Hepatic stellate cell (primary cell): Measurements from ENCODE around the gene SORBS1.

Source experiments
- DNase-seq: peaks from one replicate; pipeline ENCODE4 v3.0.0; 2011; ENCODE audit warnings: low spot score

The SORBS1 gene

DNA sequence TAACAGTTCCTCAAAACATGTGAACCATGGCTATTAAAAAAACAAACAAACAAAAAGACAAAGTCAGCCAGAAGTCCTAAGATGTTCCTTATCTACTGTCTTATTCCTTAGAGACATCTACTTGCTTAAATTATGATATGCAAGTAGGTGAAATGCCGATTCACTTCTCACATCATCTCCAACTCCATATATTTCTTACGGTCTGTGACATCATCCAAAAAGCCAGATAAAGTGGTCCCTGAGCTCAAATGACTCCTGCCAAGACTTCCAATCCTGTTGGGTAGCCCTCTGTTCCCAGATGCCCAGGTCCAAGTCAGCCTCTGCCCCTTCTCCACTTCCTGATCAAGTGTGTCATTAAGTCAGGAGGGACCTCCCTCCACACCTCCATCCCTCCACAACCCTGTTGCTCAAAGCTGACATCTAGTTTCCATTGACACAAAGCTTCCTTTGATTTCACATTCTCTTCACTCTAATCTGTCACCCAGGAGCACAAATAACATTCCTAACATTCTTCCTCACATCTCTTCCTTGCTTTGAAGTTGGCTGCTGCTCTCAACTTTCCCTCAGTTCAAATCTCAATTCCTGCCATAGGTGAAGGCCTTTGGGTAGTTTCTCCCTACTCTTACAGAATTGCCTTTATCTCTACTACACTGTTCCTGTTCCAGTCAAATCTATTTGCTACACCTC lies 214.3 kb downstream of the SORBS1 start:
- no peak for DNase-seq

DNA sequence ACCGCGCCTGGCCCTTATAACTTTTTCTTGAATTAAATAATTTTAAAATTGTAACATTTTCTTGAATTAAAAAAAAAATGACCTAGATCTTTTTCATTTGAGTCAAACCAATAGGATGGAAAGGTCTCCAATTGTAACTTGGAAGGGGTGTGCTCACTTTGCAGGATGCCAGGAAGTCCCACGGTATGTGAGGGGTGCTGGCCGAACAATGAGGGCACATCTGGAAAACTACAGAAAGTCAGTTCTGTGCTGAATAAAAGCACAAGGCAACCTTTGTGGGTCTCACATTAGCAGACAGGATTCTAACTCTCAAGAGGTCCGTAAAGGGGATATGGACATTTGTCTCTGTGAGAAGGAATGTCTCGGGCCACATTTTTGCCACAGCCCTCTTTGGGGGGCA lies 217.6 kb downstream of the SORBS1 start:
- no peak for DNase-seq

DNA sequence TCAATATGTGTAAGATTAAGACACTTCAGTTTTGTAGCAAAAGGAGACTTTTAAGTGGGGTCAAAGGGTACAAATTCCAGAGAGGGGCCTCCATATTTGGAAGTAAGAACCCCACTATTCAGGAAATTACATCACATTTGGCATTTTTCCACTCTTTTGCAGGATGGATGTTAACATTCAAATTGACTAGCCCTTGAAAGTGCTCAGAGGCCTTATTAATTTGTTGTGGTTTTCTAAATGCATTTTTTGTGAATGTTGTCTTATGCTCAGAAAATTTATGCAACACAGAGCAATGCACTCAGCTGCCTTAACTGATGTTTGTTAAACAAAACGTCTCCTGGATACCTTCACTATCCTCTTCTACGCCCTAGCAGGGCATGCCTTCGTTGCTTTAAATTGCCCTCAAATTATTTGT lies 219.4 kb downstream of the SORBS1 start:
- no peak for DNase-seq

DNA sequence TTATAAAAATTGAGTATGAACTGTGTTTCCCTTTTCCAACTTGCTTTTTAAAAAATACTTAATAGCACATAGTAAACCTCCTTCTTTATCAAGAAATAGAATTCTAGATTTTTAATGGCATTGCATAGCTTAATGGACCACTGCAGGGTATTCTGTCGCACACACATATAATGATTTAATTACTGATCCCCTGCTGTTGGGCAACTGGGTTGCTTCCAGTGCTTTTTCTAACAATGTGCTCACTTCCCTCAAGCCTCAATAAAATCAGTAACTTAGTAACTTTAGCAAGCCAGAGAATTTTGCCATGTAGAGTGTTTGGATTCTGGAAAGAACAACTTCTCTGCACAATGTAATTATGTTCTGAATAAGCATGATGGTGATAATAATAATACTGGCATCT lies 221.3 kb downstream of the SORBS1 start:
- no peak for DNase-seq

DNA sequence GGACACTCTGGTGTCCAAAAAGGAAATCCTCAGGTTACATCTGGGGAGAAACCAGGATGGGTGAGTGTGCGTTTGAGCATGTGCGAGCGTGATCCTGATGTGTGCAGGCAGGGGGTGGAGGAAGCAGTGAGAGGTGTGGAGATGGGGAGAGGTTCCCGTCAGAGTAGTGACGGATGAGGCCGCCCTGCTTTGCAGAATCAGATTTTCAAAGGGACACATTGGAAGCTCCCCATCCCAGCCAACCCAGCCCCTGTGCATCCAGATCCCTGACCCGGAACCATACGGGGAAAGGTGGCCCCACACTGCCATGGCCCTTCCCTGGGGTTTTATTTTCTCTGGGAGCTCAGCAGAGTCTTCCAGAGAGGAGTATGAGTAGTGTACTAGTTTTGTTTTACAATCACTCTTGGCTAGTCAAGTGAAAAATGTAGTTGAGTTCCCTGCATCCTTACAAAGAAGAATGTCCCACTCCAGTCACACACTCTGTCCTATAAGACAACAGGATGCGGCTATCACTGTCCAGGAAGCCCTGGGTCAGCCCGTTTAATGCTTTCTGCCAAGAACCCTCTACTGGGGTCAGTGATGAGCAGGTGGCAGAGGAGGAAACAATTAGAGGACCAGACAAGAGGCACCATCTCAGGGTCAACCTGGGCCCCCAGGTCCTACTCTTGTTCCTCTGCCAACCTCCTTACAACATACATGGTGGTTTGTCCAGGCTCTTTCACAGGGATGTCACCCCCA lies 223.6 kb downstream of the SORBS1 start:
- DNase-seq: no peak

DNA sequence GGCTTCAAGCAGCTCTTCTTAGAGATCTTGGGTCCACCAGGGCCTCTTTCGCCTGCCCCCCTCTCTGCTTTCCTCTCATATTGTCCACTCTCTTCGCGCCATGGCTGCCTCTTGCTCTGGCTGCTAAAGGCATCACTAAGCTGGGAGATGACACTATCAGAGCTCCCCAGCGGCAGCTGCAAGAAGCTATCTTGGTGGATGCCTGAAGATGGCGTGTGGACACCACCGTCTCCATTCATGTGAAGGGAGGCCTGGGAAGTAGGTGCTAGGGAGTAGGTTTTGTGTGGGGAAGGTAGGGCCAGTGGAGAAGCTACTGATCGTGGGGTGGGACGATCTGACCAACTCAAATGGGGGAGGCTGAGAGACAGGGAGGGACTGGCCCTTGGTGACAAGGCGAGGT lies 224.5 kb downstream of the SORBS1 start:
- DNase-seq: no peak

DNA sequence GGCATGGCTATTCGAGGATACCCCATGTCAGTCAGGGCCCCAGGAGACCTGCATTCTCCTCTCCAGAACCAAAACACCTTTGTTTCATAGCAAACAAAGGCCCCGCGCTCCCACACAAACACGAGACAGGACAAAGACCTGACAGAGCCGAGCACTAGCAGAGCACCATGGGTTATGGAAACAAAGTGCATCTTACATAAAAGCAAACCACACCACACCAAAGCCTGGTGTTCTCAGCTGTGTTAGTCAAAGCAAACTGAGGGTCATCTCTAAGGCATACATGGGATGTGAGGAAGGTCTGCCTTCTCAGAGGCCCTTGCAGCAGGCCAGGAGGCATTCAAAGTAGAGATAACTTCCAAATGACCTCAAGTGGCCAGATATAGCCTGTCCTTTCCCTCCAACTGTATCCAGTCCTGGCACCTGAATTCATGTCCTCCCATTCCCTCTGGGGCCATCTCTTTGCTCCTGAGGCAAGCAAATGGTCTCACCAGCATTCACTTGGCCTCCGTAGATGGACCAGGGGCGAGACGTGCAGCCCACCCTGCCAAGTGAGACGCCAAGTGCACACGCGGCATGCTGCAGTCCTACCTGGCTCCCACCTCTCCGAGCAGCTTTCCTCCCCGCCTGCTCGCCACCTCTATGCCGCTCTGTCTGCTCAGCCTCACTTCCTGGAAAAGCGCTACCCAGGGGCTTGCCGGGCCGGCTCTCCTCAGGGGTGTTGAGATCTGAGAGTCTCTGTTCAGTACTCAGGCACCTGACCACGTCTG lies 225.1 kb downstream of the SORBS1 start:
- DNase-seq: no peak

DNA sequence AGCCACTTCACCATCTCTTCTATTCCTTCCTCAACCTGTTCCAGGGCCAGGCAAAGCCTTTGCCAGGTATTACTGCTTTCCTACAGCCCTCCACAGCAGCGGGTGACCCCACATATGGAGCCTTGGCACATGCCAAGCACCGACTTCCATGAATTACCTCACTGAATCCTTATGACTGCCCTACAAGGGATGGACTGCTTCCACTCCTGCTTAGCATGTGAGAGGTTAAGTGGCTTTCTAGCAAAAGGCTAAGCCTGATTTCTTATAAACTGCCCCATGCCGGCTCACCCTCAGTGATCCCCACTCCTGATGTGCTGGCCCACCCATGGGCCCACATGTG lies 226.4 kb downstream of the SORBS1 start:
- DNase-seq: peak; percentile 9

DNA sequence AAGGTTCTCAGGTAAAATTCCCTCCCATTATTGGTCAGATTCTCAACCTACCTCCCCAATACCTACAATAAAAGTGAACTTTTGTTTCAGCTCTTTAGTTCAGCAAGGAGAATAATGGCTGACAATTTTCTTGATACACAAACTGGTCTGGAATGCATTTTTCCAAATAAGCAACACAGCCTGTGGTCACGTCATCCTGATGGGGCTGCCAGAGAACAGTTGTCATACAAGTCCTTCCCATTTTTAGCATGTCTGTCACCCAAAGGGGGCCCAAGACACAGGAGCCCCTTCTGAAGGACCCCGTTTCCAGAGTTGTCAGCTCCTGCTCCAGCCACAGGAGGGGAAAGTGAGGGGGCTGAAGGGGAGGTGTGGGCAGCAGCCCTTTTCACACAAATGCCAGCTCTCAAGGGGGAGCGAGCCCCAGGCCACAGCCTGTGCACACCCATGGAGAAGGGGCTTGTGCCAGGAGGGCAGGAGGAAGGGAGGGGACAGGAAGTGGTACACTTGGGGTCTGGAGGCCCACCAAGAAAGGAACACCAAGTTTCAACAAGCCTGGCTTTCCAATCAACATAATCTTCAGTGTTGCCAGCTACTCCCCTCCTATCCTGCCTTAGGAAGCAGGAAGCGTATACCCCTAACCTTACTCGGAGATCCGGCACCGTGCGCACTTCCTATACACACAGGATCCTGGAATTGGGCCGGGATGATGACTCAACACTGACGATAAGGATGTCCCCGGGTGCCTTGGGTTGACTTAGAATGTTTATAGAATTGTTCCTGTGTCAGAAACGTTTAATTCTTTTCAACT lies 227.0 kb downstream of the SORBS1 start:
- peak; percentile 86 for DNase-seq

DNA sequence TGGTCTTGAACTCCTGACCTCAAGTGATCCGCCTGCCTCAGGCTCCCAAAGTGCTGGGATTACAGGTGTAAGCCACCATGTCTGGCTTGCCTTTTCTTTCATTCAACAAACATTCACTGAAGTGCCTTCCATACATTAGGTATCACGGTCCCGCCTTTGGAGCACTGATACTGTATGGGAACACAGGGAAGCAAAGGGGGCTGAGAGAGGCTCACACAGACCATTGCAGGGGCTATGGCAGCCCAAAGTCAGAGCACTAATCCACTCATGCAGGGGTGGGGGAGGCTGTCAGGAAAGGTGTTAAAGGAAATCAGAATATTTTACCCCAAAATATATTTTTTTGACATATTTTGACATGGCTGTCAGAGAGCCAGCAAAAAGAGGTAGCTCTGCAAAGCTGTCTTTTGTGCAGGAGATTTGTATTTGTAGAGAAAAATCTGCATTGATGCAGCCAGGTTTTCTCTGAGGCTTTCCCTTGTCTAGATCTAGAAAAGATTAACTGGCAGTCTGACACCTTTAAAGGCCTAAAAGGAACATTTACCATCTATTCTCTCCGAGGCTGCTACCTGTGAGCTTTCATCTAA lies 228.4 kb downstream of the SORBS1 start:
- no peak for DNase-seq

DNA sequence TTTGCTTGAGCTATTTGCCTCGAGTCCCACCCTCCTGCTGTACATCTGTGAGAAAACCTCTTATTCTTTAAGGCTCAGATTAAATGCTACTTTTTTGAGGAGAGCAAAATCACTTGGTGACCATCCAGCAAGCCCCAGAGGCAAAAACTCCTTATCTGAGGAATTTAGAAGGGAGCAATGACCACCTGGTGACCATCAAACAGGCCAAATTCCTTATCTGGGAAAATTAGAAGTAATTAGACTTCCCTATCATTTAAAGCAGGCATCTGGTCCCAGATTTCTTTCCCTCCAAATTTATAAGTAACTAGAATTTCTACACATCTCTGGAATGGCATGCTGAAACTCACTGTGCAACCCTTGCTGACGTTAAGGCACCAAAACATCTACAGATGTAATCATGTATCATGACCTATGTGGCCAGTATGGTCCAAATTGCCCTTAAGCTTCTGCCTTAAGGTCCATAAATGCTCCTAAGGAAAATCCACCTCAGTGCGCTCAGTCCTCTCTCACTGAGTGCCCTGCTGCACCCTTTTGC lies 229.5 kb downstream of the SORBS1 start:
- DNase-seq: no peak

DNA sequence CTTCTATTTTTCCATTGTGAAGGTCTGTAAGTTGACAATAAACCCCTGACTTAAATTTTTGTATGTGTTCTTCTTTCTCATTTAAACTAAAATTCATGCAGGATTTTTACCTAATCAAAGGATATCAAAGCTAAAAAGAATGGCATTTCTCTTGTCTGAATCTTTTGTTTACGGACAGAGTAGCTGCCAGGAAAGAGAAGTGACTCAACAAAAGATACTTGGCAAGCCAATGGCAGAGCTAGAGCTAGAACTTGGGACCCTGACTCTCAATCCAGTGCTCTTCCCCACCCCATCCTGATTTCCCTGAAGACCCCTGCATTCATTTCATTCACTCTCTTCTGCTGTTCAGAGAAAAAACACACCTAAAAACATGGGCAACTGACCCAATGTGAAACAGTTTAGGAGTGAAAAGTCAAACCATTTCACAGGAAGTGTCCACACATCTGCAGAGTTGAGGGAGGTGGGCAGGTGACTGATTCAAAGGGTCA lies 230.2 kb downstream of the SORBS1 start:
- DNase-seq: no peak

DNA sequence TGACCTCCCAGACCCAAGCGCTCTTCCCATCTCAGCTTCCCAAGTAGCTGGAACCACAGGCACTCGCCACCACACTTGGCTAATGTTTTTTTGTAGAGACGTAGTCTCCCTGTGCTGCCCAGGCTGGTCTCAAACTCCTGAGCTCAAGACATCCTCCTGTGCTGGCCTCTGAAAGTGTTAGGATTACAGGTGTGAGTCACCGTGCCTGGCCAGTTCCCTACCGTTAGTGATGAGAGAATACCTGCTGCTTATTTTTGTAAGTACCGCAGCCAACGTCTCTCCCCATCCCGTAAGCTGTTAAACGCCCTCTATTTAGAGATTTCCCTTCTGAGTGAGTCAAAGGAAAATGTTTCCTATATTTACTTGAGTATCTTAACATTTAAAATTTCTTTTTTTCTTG lies 231.9 kb downstream of the SORBS1 start:
- DNase-seq: no peak

DNA sequence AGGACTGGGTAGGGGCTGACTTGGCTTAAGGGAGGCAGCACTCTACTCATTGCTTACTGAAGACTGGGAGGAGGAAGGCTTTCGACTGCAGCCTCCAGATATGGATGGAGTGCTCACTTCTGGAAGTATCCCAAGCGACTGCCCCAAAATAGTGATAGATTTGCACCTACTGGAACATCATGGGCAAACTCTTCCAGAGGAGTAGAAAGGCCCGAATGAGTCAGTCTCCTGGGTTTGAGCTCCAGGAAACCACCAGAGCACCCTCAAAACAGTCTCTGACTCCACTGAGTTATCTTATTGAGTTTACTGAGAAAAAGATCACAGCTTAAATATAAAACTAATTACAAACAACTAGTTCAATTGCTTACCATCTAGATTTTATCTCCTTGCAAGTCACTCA lies 233.2 kb downstream of the SORBS1 start:
- no peak for DNase-seq

DNA sequence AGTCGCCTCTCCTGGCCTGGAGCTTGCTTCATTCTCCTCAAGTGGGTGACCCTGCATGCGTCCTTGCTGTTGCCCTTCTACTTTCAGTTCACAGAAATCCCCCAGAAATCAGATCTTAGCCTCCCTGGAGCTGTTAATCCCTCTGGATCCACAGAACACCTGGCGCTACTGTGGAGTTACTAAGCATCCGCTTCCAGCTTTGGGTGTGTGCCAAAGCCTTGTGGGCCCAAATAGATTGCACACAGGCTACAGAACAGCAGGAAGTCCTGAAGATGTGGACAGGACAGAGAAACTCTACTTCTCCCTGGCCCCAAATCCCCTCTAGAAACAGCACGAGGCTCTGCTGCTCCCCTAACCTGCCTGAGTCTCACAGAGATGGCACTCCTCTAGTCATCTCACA lies 233.8 kb downstream of the SORBS1 start:
- DNase-seq: no peak

DNA sequence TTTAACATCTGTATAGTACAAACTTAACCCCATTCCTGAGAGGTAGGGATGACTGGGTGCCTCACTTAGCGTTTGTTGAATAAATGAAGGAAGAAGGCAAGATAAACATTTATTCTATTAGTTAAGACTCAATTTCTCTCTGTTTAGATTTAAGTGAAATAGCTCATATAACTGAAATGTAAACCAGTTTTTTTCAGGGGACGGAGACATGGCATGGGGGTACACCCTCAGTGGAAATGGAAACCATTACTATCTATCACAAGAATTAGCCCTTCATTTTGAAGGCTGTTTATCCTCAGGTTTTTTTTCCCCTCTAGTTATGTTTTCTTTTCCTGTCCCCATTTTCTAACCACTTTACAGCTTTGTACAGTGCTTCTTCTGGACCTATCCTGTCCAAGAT lies 234.8 kb downstream of the SORBS1 start:
- DNase-seq: no peak

DNA sequence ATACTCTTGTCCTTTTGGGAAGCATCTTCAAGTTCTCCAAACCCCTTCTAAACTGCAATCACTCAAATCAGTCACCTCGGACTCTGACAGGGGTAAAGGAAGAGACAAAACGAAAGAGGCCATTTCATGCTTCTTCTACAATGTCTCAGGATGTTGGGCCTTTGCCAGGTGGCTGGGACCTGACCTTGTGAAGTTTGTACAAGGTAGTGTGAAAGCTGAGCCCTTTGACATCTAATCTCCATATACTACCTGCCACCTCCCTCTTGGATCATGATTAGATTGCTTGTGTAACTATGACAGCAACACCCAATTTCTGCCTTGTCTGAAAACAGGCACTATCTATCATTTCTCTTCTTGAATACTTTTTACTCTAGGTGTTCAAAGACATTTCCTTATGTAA lies 235.3 kb downstream of the SORBS1 start:
- no peak for DNase-seq

DNA sequence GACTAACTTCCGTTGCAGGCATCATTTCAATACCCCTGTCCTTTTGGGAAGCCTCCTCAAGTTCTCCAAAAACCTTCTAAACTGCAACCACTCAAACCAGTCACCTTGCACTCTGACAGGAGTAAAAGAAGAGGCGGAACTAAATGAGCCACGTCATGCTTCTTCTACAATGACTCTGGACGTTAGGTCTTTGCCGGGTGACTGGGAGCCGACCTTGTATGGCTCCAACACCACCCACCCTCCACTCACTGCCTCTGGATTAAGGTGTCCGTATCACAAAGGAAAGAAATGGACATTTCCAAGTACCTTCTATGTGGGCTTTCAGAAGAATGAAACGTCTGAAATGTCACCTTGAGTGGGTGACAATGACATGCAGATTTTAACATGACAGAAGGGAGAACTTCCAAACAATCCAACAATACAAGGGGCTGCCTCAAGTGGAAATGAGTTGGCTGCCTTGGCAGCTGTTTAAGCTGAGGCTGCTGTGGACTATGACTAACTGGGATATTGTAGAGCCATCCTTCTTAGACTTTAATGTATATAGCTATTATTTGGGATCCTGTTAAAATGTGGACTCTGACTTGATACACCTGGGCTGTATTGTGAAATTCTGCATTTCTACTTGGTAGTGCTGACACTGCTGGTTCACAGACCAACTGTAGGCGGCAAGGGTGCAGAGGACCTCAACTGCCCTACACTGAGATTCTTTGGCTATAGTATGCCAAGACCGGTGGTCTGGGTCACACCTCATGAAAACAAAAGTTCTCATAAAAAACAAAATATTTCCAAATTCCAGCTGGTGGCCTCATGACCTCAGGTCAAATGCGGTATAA lies 236.5 kb downstream of the SORBS1 start:
- DNase-seq: no peak

DNA sequence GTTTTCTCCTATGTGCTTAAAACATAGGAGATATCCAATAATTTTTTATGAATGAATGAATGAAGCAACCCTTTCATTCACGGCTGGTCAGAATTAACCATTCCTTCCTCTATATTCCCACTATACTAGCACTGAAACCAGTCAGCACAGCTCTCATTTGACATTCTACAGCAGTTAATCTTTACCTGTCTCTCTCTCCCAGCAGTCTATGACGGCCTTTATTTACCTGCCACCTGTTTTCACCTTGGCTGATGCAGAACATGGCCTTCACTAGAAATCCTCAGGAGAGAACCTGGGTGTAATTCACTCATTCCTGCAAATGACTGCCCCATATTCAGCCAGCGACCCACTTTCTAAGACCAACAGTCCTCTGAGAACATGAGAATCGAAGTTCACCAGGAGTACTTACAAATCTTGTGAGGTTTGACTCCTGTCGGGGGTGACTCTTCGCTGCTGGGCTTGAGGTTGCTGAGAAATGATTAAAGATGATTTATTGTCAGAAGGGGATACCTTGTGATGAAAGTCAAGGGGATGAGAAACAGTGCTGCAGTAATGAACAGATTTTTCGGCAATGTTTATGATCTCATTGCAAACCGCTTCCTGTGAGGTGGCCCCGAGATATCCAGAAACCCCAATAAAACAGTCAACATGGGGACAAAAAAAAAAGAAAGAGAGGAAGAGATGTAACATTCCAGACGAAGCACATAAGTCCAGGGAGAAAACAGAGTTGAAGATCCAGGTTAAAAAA lies 239.4 kb downstream of the SORBS1 start:
- no peak for DNase-seq

DNA sequence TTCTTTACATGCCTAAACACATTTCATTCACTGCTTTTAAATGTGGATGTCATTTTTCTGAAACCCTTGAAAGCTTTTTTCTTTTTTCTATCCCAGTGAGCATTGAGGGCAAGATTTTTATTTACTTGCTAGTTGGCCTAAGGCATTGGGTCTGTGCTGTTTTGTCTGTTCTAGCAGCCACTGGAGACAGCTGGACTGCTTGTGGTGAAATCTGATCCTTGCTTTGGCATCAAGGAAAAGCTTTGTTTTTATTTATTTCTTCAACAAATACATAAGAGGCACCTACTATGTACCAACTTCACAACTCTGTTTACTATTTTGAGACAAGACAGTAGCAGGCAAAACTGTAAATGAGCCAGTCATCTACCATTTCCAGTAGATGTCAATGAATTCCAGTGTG lies 241.9 kb downstream of the SORBS1 start:
- DNase-seq: no peak
